Measurements from ENCODE around the gene PKD1L1. TPM values are rescaled to one million over a fixed set of nuclear protein-coding genes. Genes with fewer than 3 reads are reported as not detected.

Gene PKD1L1
- total RNA-seq, 3 donors from 2014 or later, result 0.08 to 0.29 (median 0.18) TPM

GRCh38 chr7:47791682-47792081, 156.6 kb downstream of the PKD1L1 start:
- Mint-ChIP-seq H3K4me1 (ENCODE audit: low read depth) (no peaks in the 10 kb centered on the region), H3K9me3 (no peaks in the 10 kb centered on the region), H3K36me3 (ENCODE audit: insufficient read depth) (no peaks in the 10 kb centered on the region), H3K27me3 (ENCODE audit: low read depth) (no peaks in the 10 kb centered on the region), H3K4me3 (no peak overlapping the region)
- DNase-seq (no peak), ATAC-seq (no peak)

GRCh38 chr7:47788083-47788482, 160.2 kb downstream of the PKD1L1 start:
- H3K36me3 Mint-ChIP-seq (ENCODE audit: insufficient read depth), result no peaks in the 10 kb centered on the region
- DNase-seq (no peak), ATAC-seq (no peak)
- no peaks in the 10 kb centered on the region for H3K4me1 Mint-ChIP-seq (ENCODE audit: low read depth)
- H3K4me3 Mint-ChIP-seq, result no peak overlapping the region
- H3K9me3 Mint-ChIP-seq, result no peaks in the 10 kb centered on the region
- H3K27me3 Mint-ChIP-seq (ENCODE audit: low read depth), result no peaks in the 10 kb centered on the region

- no peak for ATAC-seq
Observed at GRCh38 chr7:47787249-47788069, 160.8 kb downstream of the PKD1L1 start.

GRCh38 chr7:47786557-47787248, 161.6 kb downstream of the PKD1L1 start:
- no peak for DNase-seq
- H3K36me3 Mint-ChIP-seq (ENCODE audit: insufficient read depth), result no peaks in the 10 kb centered on the region
- no peaks in the 10 kb centered on the region for H3K4me1 Mint-ChIP-seq (ENCODE audit: low read depth)
- ATAC-seq, result no peak
- no peaks in the 10 kb centered on the region for H3K27me3 Mint-ChIP-seq (ENCODE audit: low read depth)
- H3K9me3 Mint-ChIP-seq, result no peaks in the 10 kb centered on the region
- H3K4me3 Mint-ChIP-seq, result no peak overlapping the region

More at GRCh38 chr7:47787249-47788069, 160.8 kb downstream of the PKD1L1 start:
- Mint-ChIP-seq H3K27me3 (ENCODE audit: low read depth) (no peaks in the 10 kb centered on the region), H3K4me3 (no peak overlapping the region), H3K4me1 (ENCODE audit: low read depth) (no peaks in the 10 kb centered on the region), H3K36me3 (ENCODE audit: insufficient read depth) (no peaks in the 10 kb centered on the region), H3K9me3 (no peaks in the 10 kb centered on the region)
- no peak for DNase-seq

- H3K4me1 Mint-ChIP-seq (ENCODE audit: low read depth), result no peaks in the 10 kb centered on the region
- ATAC-seq, result no peak
- no peaks in the 10 kb centered on the region for H3K9me3 Mint-ChIP-seq
- no peak for DNase-seq
- H3K27me3 Mint-ChIP-seq (ENCODE audit: low read depth), result no peaks in the 10 kb centered on the region
- H3K4me3 Mint-ChIP-seq, result no peak overlapping the region
- no peaks in the 10 kb centered on the region for H3K36me3 Mint-ChIP-seq (ENCODE audit: insufficient read depth)
Observed at GRCh38 chr7:47785923-47786556, 162.2 kb downstream of the PKD1L1 start.

- DNase-seq (no peak), ATAC-seq (no peak)
- Mint-ChIP-seq H3K4me3 (no peak overlapping the region), H3K4me1 (ENCODE audit: low read depth) (no peaks in the 10 kb centered on the region), H3K9me3 (no peaks in the 10 kb centered on the region), H3K27me3 (ENCODE audit: low read depth) (no peaks in the 10 kb centered on the region), H3K36me3 (ENCODE audit: insufficient read depth) (no peaks in the 10 kb centered on the region)
Observed at GRCh38 chr7:47783456-47784223, 164.6 kb downstream of the PKD1L1 start.

GRCh38 chr7:47782792-47783191, 165.5 kb downstream of the PKD1L1 start:
- no peaks in the 10 kb centered on the region for H3K4me1 Mint-ChIP-seq (ENCODE audit: low read depth)
- no peak overlapping the region for H3K4me3 Mint-ChIP-seq
- no peaks in the 10 kb centered on the region for H3K36me3 Mint-ChIP-seq (ENCODE audit: insufficient read depth)
- no peak for DNase-seq
- no peak for ATAC-seq
- no peaks in the 10 kb centered on the region for H3K9me3 Mint-ChIP-seq
- no peaks in the 10 kb centered on the region for H3K27me3 Mint-ChIP-seq (ENCODE audit: low read depth)

GRCh38 chr7:47782022-47782421, 166.2 kb downstream of the PKD1L1 start:
- DNase-seq (no peak), ATAC-seq (no peak)
- no peaks in the 10 kb centered on the region for H3K9me3 Mint-ChIP-seq

GRCh38 chr7:47780555-47780954, 167.7 kb downstream of the PKD1L1 start:
- Mint-ChIP-seq H3K36me3 (ENCODE audit: insufficient read depth) (no peaks in the 10 kb centered on the region), H3K9me3 (no peaks in the 10 kb centered on the region), H3K4me1 (ENCODE audit: low read depth) (no peaks in the 10 kb centered on the region), H3K27me3 (ENCODE audit: low read depth) (no peaks in the 10 kb centered on the region), H3K4me3 (no peak overlapping the region)
- DNase-seq (no peak), ATAC-seq (no peak)

More at GRCh38 chr7:47782022-47782421, 166.2 kb downstream of the PKD1L1 start:
- Mint-ChIP-seq H3K4me1 (ENCODE audit: low read depth) (no peaks in the 10 kb centered on the region), H3K4me3 (no peak overlapping the region), H3K27me3 (ENCODE audit: low read depth) (no peaks in the 10 kb centered on the region), H3K36me3 (ENCODE audit: insufficient read depth) (no peaks in the 10 kb centered on the region)

GRCh38 chr7:47779341-47779771, 168.9 kb downstream of the PKD1L1 start:
- no peaks in the 10 kb centered on the region for H3K9me3 Mint-ChIP-seq
- no peak overlapping the region for H3K4me3 Mint-ChIP-seq
- H3K27me3 Mint-ChIP-seq (ENCODE audit: low read depth), result no peaks in the 10 kb centered on the region
- H3K4me1 Mint-ChIP-seq (ENCODE audit: low read depth), result no peaks in the 10 kb centered on the region
- ATAC-seq (no peak), DNase-seq (no peak)
- H3K36me3 Mint-ChIP-seq (ENCODE audit: insufficient read depth), result no peaks in the 10 kb centered on the region

- Mint-ChIP-seq H3K36me3 (ENCODE audit: insufficient read depth) (no peaks in the 10 kb centered on the region), H3K27me3 (ENCODE audit: low read depth) (no peaks in the 10 kb centered on the region), H3K9me3 (no peaks in the 10 kb centered on the region), H3K4me3 (no peak overlapping the region), H3K4me1 (ENCODE audit: low read depth) (no peaks in the 10 kb centered on the region)
- DNase-seq (no peak), ATAC-seq (no peak)
Observed at GRCh38 chr7:47778153-47778661, 170.1 kb downstream of the PKD1L1 start.

GRCh38 chr7:47777531-47778152, 170.6 kb downstream of the PKD1L1 start:
- Mint-ChIP-seq H3K4me1 (ENCODE audit: low read depth) (no peaks in the 10 kb centered on the region), H3K36me3 (ENCODE audit: insufficient read depth) (no peaks in the 10 kb centered on the region), H3K4me3 (no peak overlapping the region), H3K27me3 (ENCODE audit: low read depth) (no peaks in the 10 kb centered on the region), H3K9me3 (no peaks in the 10 kb centered on the region)
- ATAC-seq (no peak), DNase-seq (no peak)

- H3K4me1 Mint-ChIP-seq (ENCODE audit: low read depth), result no peaks in the 10 kb centered on the region
- H3K4me3 Mint-ChIP-seq, result no peak overlapping the region
- H3K36me3 Mint-ChIP-seq (ENCODE audit: insufficient read depth), result no peaks in the 10 kb centered on the region
- H3K27me3 Mint-ChIP-seq (ENCODE audit: low read depth), result peaks cover 2% of the 10 kb centered on the region
- H3K9me3 Mint-ChIP-seq, result no peaks in the 10 kb centered on the region
- DNase-seq (no peak), ATAC-seq (no peak)
Observed at GRCh38 chr7:47776335-47776734, 171.9 kb downstream of the PKD1L1 start.
